Choroid plexus epithelial cell (primary cell): Measurements from ENCODE around the gene PAMR1.

Experiments used
- DNase-seq: peaks from one replicate; pipeline ENCODE4 v3.0.0-alpha.2; 2010; ENCODE audit warnings: low read depth
- H3K4me3 ChIP-seq: 2 replicates; pipeline ENCODE4 v1.5.1; 2011; ENCODE audit warnings: low read depth, mild to moderate bottlenecking, control low read depth, low read length, moderate library complexity
- CTCF ChIP-seq: conservative IDR thresholded peaks from 2 replicates; pipeline ENCODE4 v1.5.1; 2011; ENCODE audit warnings: low read depth, mild to moderate bottlenecking, control low read depth, inconsistent platforms, low read length, moderate library complexity

Gene PAMR1

GRCh38 chr11:35520376-35520775, 5.0 kb downstream of the PAMR1 start:
- H3K4me3 ChIP-seq, result no peak overlapping the region
- TF ChIP-seq CTCF, result no peak
- no peak for DNase-seq

- TF ChIP-seq CTCF, result no peak
- no peak for DNase-seq
Observed at GRCh38 chr11:35518766-35519165, 6.7 kb downstream of the PAMR1 start.

GRCh38 chr11:35517481-35517880, 7.9 kb downstream of the PAMR1 start:
- H3K4me3 ChIP-seq, result no peak overlapping the region
- no peak for DNase-seq
- no peak for TF ChIP-seq CTCF

More at GRCh38 chr11:35518766-35519165, 6.7 kb downstream of the PAMR1 start:
- no peak overlapping the region for H3K4me3 ChIP-seq

- no peak for DNase-seq
- H3K4me3 ChIP-seq, result no peak overlapping the region
- TF ChIP-seq CTCF, result no peak
Observed at GRCh38 chr11:35516403-35516802, 9.0 kb downstream of the PAMR1 start.

- DNase-seq, result peak; percentile 87
- TF ChIP-seq CTCF, result no peak
- H3K4me3 ChIP-seq, result no peak overlapping the region
Observed at GRCh38 chr11:35515224-35515623, 10.2 kb downstream of the PAMR1 start.

GRCh38 chr11:35514481-35514880, 10.9 kb downstream of the PAMR1 start:
- H3K4me3 ChIP-seq, result no peak overlapping the region
- DNase-seq, result no peak
- no peak for TF ChIP-seq CTCF

GRCh38 chr11:35511666-35512065, 13.8 kb downstream of the PAMR1 start:
- TF ChIP-seq CTCF, result no peak
- peak; percentile 72 for DNase-seq
- H3K4me3 ChIP-seq, result no peak overlapping the region
